Peyer's patch (tissue), 4 donors: Measurements from ENCODE around the gene AP2B1. TPM values are rescaled to one million over a fixed set of nuclear protein-coding genes. Genes with fewer than 3 reads are reported as not detected.
A peak's percentile ranks its signal among the peaks of the same experiment; 100 is the strongest.

Experiments used
- DNase-seq, 3 donors: peaks; one replicate each; pipeline ENCODE4 v3.0.0-alpha.2; 2017 to 2019
- H3K27ac ChIP-seq, 4 donors: fragments of 200-600 bp; sonication (generic); one replicate each; pipeline ENCODE4 v1.5.1; 2016 to 2019
- H3K27me3 ChIP-seq, 2 donors: fragments of 200-600 bp; sonication (generic); one replicate each; pipeline ENCODE4 v1.5.1; 2019
- H3K36me3 ChIP-seq, 3 donors: fragments of 200-600 bp; sonication (generic); one replicate each; pipeline ENCODE4 v1.5.1; 2016 to 2019
- H3K4me1 ChIP-seq, 4 donors: fragments of 200-600 bp; sonication (generic); one replicate each; pipeline ENCODE4 v1.5.1; 2016 to 2019
- H3K4me3 ChIP-seq, 4 donors: fragments of 200-600 bp; sonication (generic); 1 replicate in 3 of 4; 2 replicates in 1 of 4; pipeline ENCODE4 v1.5.1; 2016 to 2019; ENCODE audit warnings: mild to moderate bottlenecking in 1 of 4
- H3K9me3 ChIP-seq, 4 donors: fragments of 200-600 bp; sonication (generic); one replicate each; pipeline ENCODE4 v1.5.1; 2016 to 2019; ENCODE audit warnings: mild to moderate bottlenecking in 1 of 4
- POLR2A ChIP-seq, 2 donors: fragments of 450-650 bp; IDR thresholded peaks; one replicate each; pipeline ENCODE4 v1.5.1; 2017; ENCODE audit warnings: antibody characterized with exemption in 2 of 2, mild to moderate bottlenecking in 2 of 2, moderate library complexity in 2 of 2
- total RNA-seq, 4 donors: library from RNA; depleted of rRNA; stranded (reverse); fragments of >200 nt; gene quantifications; one replicate each; pipeline ENCODE4 v1.1.0, GENCODE V29; 2016
- TF ChIP-seq, protein P1 (sequence below), 6 experiments: fragments of 450-650 bp in 4 of 6; fragments of 200-600 bp in 2 of 6; sonication (generic) in 1 of 6; IDR thresholded peaks; one replicate each; pipeline ENCODE4 v1.5.1; 2017 to 2019; ENCODE audit warnings: antibody characterized with exemption in 6 of 6, mild to moderate bottlenecking in 3 of 6, moderate library complexity in 1 of 6

The AP2B1 gene
- total RNA-seq, 4 donors from 2014 or later: 46.2 to 75.3 (median 66.6) TPM

DNA sequence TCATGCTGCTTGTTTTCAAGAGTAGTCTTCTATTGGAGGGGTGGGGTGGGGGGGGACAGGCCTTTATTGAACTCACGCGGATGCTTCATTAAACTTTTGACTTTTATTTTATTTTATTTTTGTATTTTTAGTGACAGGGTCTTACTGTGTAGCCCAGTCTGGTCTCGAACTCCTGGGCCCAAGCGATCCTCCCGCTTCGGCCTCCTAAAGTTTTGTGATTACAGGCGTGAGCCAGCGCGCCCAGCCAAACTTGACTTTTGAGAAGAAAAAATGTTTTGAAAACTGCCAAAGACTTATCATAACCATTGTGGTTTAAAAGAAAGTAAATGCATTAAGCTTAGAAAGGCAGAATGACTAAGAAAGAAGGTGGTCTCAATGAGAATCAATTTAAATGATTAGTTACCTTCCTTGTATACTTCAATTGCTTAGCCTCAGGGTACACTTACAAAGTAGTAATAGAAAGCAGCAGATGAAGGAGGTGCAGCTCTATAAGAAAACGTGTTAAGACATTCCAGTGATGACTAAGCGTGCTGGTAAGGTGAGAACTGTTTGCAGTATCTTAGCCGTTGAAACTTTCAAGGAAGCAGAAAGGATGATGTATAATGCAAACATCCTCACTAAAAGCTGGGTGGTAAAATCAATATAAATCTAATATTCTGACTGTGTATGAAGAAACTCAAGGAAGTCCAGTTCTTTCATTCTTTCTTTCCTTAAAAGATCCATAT, 1.2 kb downstream of the AP2B1 start:
- no peaks in the 10 kb centered on the region for H3K9me3 ChIP-seq
- H3K27ac ChIP-seq: peak overlapping the region in 2 of 4 donors; percentile 90 to 92
- no peak for DNase-seq
- H3K4me1 ChIP-seq: peaks cover 0 to 17% (median 6%) of the 10 kb centered on the region in 4 donors
- H3K36me3 ChIP-seq: no peaks in the 10 kb centered on the region
- TF ChIP-seq, protein P1, sequence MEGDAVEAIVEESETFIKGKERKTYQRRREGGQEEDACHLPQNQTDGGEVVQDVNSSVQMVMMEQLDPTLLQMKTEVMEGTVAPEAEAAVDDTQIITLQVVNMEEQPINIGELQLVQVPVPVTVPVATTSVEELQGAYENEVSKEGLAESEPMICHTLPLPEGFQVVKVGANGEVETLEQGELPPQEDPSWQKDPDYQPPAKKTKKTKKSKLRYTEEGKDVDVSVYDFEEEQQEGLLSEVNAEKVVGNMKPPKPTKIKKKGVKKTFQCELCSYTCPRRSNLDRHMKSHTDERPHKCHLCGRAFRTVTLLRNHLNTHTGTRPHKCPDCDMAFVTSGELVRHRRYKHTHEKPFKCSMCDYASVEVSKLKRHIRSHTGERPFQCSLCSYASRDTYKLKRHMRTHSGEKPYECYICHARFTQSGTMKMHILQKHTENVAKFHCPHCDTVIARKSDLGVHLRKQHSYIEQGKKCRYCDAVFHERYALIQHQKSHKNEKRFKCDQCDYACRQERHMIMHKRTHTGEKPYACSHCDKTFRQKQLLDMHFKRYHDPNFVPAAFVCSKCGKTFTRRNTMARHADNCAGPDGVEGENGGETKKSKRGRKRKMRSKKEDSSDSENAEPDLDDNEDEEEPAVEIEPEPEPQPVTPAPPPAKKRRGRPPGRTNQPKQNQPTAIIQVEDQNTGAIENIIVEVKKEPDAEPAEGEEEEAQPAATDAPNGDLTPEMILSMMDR (IDR thresholded peaks at IDR 0.05): no peak
- no peak for TF ChIP-seq POLR2A (IDR thresholded peaks at IDR 0.05)
- H3K4me3 ChIP-seq: peak overlapping the region; percentile 69 to 91 (median 78)
- H3K27me3 ChIP-seq: no peaks in the 10 kb centered on the region

DNA sequence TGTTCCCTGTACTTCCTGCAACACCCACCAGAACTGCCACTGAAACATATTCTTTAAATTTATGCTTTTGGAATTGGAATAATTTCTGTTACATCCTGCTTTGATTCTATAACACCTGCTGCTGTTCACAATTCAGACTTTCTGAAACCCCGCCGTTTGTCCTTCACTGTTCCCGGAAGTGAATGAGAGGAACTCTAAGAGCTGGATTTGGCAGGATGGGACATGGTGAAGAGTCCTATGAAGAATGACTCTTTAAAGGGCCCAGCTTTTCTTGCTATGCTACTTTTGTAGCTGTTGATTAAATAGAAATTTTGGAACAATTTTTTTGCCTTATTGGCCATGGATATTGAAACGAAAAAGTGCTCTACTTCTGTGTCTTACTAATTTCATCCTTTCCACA, 8.9 kb downstream of the AP2B1 start:
- DNase-seq: no peak
- TF ChIP-seq POLR2A (IDR thresholded peaks at IDR 0.05): no peak
- TF ChIP-seq, protein P1 (IDR thresholded peaks at IDR 0.05): no peak
- Histone ChIP-seq H3K4me3 (no peak overlapping the region), H3K4me1 (no peaks in the 10 kb centered on the region), H3K27ac (no peak overlapping the region), H3K36me3 (peaks cover 0 to 61% (median 0%) of the 10 kb centered on the region in 3 donors), H3K27me3 (no peaks in the 10 kb centered on the region), H3K9me3 (no peaks in the 10 kb centered on the region)

DNA sequence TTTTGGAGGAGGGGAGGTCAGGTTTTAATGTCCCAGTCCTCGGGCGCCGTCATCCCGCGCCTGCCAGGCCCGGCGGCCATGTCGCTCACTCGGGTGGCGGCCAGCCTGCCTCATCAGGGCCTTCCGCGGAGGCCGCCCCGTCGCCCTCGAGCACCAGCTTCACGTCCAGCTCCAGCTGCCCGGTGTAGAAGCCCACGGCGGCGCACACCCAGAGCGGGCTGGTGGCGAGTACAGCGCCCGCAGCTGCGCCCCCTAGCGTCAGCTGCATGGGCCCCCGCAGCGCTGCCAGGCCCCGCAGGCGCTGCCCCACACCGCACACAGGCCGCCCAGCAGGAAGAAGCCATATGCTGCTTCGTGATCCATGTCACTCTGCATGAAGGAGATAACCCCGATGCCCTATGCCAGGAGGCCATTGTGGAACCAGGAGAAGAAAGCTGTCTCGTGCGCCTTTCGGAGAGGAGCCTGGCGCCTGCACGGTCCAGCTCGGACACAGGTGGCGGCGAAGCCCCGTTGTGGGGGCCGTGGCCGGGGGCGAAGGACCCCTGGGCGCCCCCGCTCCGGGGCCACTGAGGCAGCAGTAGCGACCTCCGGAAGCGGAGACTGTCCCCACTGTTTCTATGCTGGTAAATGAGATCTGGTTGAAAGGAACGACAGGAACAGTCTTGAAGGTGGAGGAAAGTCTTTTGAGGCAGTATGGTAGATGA, 9.6 kb downstream of the AP2B1 start:
- TF ChIP-seq, protein P1 (IDR thresholded peaks at IDR 0.05): no peak
- TF ChIP-seq POLR2A (IDR thresholded peaks at IDR 0.05): no peak
- Histone ChIP-seq H3K9me3 (no peaks in the 10 kb centered on the region), H3K4me3 (no peak overlapping the region), H3K27me3 (no peaks in the 10 kb centered on the region), H3K4me1 (no peaks in the 10 kb centered on the region), H3K27ac (no peak overlapping the region), H3K36me3 (peaks cover 0 to 68% (median 0%) of the 10 kb centered on the region in 3 donors)
- no peak for DNase-seq

DNA sequence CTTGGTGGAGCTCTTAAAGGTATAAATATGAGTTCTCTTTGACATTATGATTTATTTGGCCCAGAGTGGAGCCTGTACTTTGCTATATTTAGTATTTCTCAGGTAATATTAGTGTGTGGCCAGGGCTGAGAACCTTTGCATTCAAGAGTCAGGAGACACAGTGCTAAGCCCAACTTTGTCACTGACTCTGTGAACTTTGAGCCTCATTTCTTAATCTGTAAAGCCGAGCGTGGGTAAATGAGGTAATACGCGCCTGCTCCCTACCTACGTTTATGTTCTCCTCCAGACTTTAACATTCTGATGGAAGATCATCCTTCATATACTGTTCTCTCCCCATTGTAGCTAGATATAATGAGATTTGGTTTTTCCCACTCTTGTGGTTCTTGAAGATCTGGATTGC, 10.5 kb downstream of the AP2B1 start:
- peaks cover 0 to 77% (median 0%) of the 10 kb centered on the region in 3 donors for H3K36me3 ChIP-seq
- H3K27ac ChIP-seq: no peak overlapping the region
- DNase-seq: no peak
- no peak for TF ChIP-seq POLR2A (IDR thresholded peaks at IDR 0.05)
- TF ChIP-seq, protein P1 (IDR thresholded peaks at IDR 0.05): no peak
- H3K9me3 ChIP-seq: no peaks in the 10 kb centered on the region
- no peaks in the 10 kb centered on the region for H3K4me1 ChIP-seq
- H3K4me3 ChIP-seq: no peak overlapping the region
- no peaks in the 10 kb centered on the region for H3K27me3 ChIP-seq

DNA sequence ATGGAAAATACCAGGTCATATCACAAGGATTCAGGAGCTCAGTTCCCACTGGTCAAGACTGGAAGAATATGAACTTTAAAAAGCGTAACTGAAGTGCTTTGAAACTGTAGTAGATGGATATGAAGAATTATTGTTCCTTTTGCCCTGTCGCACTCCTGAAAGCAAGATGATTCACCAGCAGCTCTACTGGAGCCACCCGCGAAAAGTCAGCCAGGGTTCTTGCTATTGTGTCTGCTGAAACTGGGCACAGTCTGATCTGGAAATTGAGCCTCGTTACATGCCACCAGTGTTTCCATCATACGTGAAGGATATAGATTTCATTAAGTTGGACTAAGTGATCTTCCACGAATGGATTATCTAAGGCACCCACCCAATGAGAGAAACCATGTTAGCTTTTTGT, 16.6 kb downstream of the AP2B1 start:
- TF ChIP-seq POLR2A (IDR thresholded peaks at IDR 0.05): no peak
- TF ChIP-seq, protein P1 (IDR thresholded peaks at IDR 0.05): no peak
- H3K4me3 ChIP-seq: no peak overlapping the region
- H3K36me3 ChIP-seq: peaks cover 0 to 94% (median 0%) of the 10 kb centered on the region in 3 donors
- no peak overlapping the region for H3K27ac ChIP-seq
- no peak for DNase-seq
- H3K4me1 ChIP-seq: no peaks in the 10 kb centered on the region
- no peaks in the 10 kb centered on the region for H3K9me3 ChIP-seq
- H3K27me3 ChIP-seq: no peaks in the 10 kb centered on the region
